ENCODE measurements around the gene CASR.
"Not testable (repeated sequence)": the region's sequence is repeated elsewhere in the genome, so short reads cannot be mapped to it uniquely, and the experiment has no call there.

CASR gene

GRCh38 chr3:122183521-122183892, at the start of gene CASR:
Gene CASR (plus strand): TSS chr3:122183668. CDS start chr3:122254190, 70,522 bp downstream.
- DNase-seq (no peak), ATAC-seq (replicated peaks) (peak; percentile 55 to 59)
- no peaks in the 10 kb centered on the region for H3K9me3 Mint-ChIP-seq
- peaks cover 6 to 15% of the 10 kb centered on the region in 2 donors for H3K4me1 Mint-ChIP-seq
- H3K27ac Mint-ChIP-seq: peak within 1 kb of the TSS; percentile 60
- no peaks in the 10 kb centered on the region for H3K36me3 Mint-ChIP-seq
- H3K27me3 Mint-ChIP-seq: peaks cover 75 to 76% of the 10 kb centered on the region in 2 donors
- peak within 1 kb of the TSS; percentile 80 to 82 for H3K4me3 Mint-ChIP-seq

GRCh38 chr3:122146466-122146865, 37.0 kb upstream of the CASR start:
- Mint-ChIP-seq H3K4me1 (peaks cover 12 to 14% of the 10 kb centered on the region in 2 donors), H3K36me3 (peaks cover 5 to 6% of the 10 kb centered on the region in 2 donors), H3K27me3 (peaks cover 8 to 17% of the 10 kb centered on the region in 2 donors), H3K27ac (peak overlapping the region; percentile 27), H3K9me3 (peaks cover 7 to 8% of the 10 kb centered on the region in 2 donors), H3K4me3 (no peak overlapping the region)
- peak; percentile 71 for DNase-seq
- ATAC-seq (replicated peaks): peak; percentile 99

GRCh38 chr3:122148941-122149627, 34.4 kb upstream of the CASR start:
- peaks cover under 1 to 2% of the 10 kb centered on the region in 2 donors for H3K36me3 Mint-ChIP-seq
- DNase-seq (no peak), ATAC-seq (replicated peaks) (no peak)
- H3K27me3 Mint-ChIP-seq: no peaks in the 10 kb centered on the region
- H3K4me3 Mint-ChIP-seq: no peak overlapping the region
- peak overlapping the region; percentile 17 for H3K27ac Mint-ChIP-seq
- peaks cover 3 to 9% of the 10 kb centered on the region in 2 donors for H3K9me3 Mint-ChIP-seq
- H3K4me1 Mint-ChIP-seq: peaks cover 12 to 14% of the 10 kb centered on the region in 2 donors

- DNase-seq (no peak), ATAC-seq (replicated peaks) (no peak)
- Mint-ChIP-seq H3K27me3 (no peaks in the 10 kb centered on the region), H3K36me3 (peaks cover 4 to 11% of the 10 kb centered on the region in 2 donors), H3K27ac (no peak overlapping the region), H3K4me3 (no peak overlapping the region), H3K9me3 (peaks cover 23 to 26% of the 10 kb centered on the region in 2 donors), H3K4me1 (peaks cover 11 to 12% of the 10 kb centered on the region in 2 donors)
Observed at GRCh38 chr3:122151480-122151879, 32.0 kb upstream of the CASR start.

- H3K27ac Mint-ChIP-seq; H3K36me3 Mint-ChIP-seq; ATAC-seq (replicated peaks); H3K9me3 Mint-ChIP-seq; DNase-seq; H3K4me3 Mint-ChIP-seq; H3K4me1 Mint-ChIP-seq: not testable (repeated sequence)
- H3K27me3 Mint-ChIP-seq: peaks cover 19 to 25% of the 10 kb centered on the region in 2 donors
Observed at GRCh38 chr3:122164983-122165382, 18.5 kb upstream of the CASR start.

GRCh38 chr3:122167630-122168029, 15.8 kb upstream of the CASR start:
- DNase-seq (no peak), ATAC-seq (replicated peaks) (no peak)
- Mint-ChIP-seq H3K27me3 (peaks cover 18 to 26% of the 10 kb centered on the region in 2 donors), H3K27ac (no peak overlapping the region), H3K36me3 (peaks cover 1 to 4% of the 10 kb centered on the region in 2 donors), H3K4me3 (no peak overlapping the region), H3K4me1 (peaks cover 0 to 2% of the 10 kb centered on the region in 2 donors), H3K9me3 (peaks cover 5 to 13% of the 10 kb centered on the region in 2 donors)

GRCh38 chr3:122168044-122168443, 15.4 kb upstream of the CASR start:
- Mint-ChIP-seq H3K4me3 (no peak overlapping the region), H3K4me1 (peaks cover 0 to 2% of the 10 kb centered on the region in 2 donors), H3K36me3 (peaks cover 1 to 6% of the 10 kb centered on the region in 2 donors), H3K27me3 (peaks cover 18 to 28% of the 10 kb centered on the region in 2 donors), H3K9me3 (peaks cover 7 to 16% of the 10 kb centered on the region in 2 donors), H3K27ac (peak overlapping the region; percentile 56)
- DNase-seq: no peak
- ATAC-seq (replicated peaks): peak; percentile 31 to 66

GRCh38 chr3:122169911-122170310, 13.6 kb upstream of the CASR start:
- Mint-ChIP-seq H3K4me3 (no peak overlapping the region), H3K36me3 (peaks cover 4 to 6% of the 10 kb centered on the region in 2 donors), H3K27me3 (peaks cover 18 to 32% of the 10 kb centered on the region in 2 donors), H3K9me3 (peaks cover 8 to 19% of the 10 kb centered on the region in 2 donors), H3K27ac (no peak overlapping the region), H3K4me1 (peaks cover 0 to 2% of the 10 kb centered on the region in 2 donors)
- DNase-seq: no peak
- no peak for ATAC-seq (replicated peaks)

GRCh38 chr3:122171361-122171760, 12.1 kb upstream of the CASR start:
- H3K27ac Mint-ChIP-seq; ATAC-seq (replicated peaks): not testable (repeated sequence)

GRCh38 chr3:122178711-122179110, 4.8 kb upstream of the CASR start:
- no peak for DNase-seq
- Mint-ChIP-seq H3K9me3 (peaks cover 4% of the 10 kb centered on the region in 2 donors), H3K27me3 (peaks cover 44 to 45% of the 10 kb centered on the region in 2 donors), H3K27ac (no peak overlapping the region), H3K4me3 (no peak overlapping the region), H3K4me1 (peaks cover 3 to 5% of the 10 kb centered on the region in 2 donors), H3K36me3 (peaks cover 0 to 3% of the 10 kb centered on the region in 2 donors)
- no peak for ATAC-seq (replicated peaks)

More at GRCh38 chr3:122171361-122171760, 12.1 kb upstream of the CASR start:
- not testable (repeated sequence) for H3K36me3 Mint-ChIP-seq, H3K4me3 Mint-ChIP-seq, DNase-seq, H3K4me1 Mint-ChIP-seq
- H3K9me3 Mint-ChIP-seq: peaks cover 8 to 16% of the 10 kb centered on the region in 2 donors
- peaks cover 24 to 35% of the 10 kb centered on the region in 2 donors for H3K27me3 Mint-ChIP-seq

GRCh38 chr3:122183893-122184590, 574 bp downstream of the CASR start:
- Mint-ChIP-seq H3K27ac (peak overlapping the region; percentile 60), H3K9me3 (no peaks in the 10 kb centered on the region), H3K36me3 (no peaks in the 10 kb centered on the region), H3K4me3 (peak overlapping the region; percentile 80 to 82), H3K27me3 (peaks cover 80 to 81% of the 10 kb centered on the region in 2 donors), H3K4me1 (peaks cover 6 to 15% of the 10 kb centered on the region in 2 donors)
- ATAC-seq (replicated peaks): peak; percentile 7 to 41
- DNase-seq: no peak

- no peak for DNase-seq
- Mint-ChIP-seq H3K27me3 (peaks cover 77 to 82% of the 10 kb centered on the region in 2 donors), H3K4me3 (peak overlapping the region; percentile 27 to 82), H3K27ac (no peak overlapping the region), H3K9me3 (no peaks in the 10 kb centered on the region), H3K36me3 (no peaks in the 10 kb centered on the region), H3K4me1 (peaks cover 6 to 15% of the 10 kb centered on the region in 2 donors)
- peak in 1 of 2 donors; percentile 12 for ATAC-seq (replicated peaks)
Observed at GRCh38 chr3:122184591-122184929, 1.1 kb downstream of the CASR start.

GRCh38 chr3:122186372-122186771, 2.9 kb downstream of the CASR start:
- ATAC-seq (replicated peaks) (no peak), DNase-seq (no peak)
- H3K36me3 Mint-ChIP-seq: no peaks in the 10 kb centered on the region
- H3K4me3 Mint-ChIP-seq: no peak overlapping the region
- H3K27ac Mint-ChIP-seq: no peak overlapping the region
- H3K4me1 Mint-ChIP-seq: peaks cover 6 to 15% of the 10 kb centered on the region in 2 donors
- H3K9me3 Mint-ChIP-seq: no peaks in the 10 kb centered on the region
- H3K27me3 Mint-ChIP-seq: peaks cover 61 to 66% of the 10 kb centered on the region in 2 donors

GRCh38 chr3:122188737-122189136, 5.3 kb downstream of the CASR start:
- H3K9me3 Mint-ChIP-seq: no peaks in the 10 kb centered on the region

More at GRCh38 chr3:122188737-122189136, 5.3 kb downstream of the CASR start:
- no peak for DNase-seq
- Mint-ChIP-seq H3K4me1 (peaks cover 3 to 9% of the 10 kb centered on the region in 2 donors), H3K4me3 (no peak overlapping the region), H3K27ac (no peak overlapping the region), H3K36me3 (no peaks in the 10 kb centered on the region), H3K27me3 (peaks cover 51 to 53% of the 10 kb centered on the region in 2 donors)
- ATAC-seq (replicated peaks): no peak
